Measurements from ENCODE around the gene CAMK2D. TPM values are rescaled to one million over a fixed set of nuclear protein-coding genes. Genes with fewer than 3 reads are reported as not detected.

CAMK2D gene
- total and polyA plus RNA-seq, 4 experiments from 2014 or later: 15.5 to 36.4 (median 24.0) TPM

DNA sequence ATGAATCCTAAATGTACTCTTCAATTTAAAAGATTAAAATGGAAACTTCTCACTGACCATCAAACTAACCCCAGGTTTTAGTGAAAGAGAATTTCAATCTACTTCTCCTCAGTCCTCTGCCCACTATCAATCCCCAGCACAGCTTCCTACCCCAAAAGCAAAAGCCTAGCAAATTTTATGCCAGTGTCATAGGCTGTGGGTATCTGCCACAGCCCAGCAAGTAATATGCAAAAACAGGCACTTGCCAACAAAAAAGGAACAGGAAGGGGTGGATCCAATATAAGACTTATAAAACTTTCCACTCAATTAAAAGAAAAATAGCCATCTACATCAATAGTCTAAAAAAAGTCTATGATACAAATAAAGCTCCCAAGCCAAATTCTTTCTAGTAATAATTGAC lies 22.3 kb downstream of the CAMK2D start:
- Histone ChIP-seq H3K36me3 (ENCODE audit: insufficient read depth, low read length) (no peaks in the 10 kb centered on the region), H3K9me3 (ENCODE audit: control insufficient read depth in 1 of 2, low read length in 2 of 2) (no peaks in the 10 kb centered on the region), H3K4me1 (ENCODE audit: insufficient read depth, low read length) (peaks cover 28% of the 10 kb centered on the region), H3K27ac (ENCODE audit: low read depth, low read length) (no peak overlapping the region), H3K27me3 (ENCODE audit: insufficient read depth, low read length) (no peaks in the 10 kb centered on the region), H3K4me3 (ENCODE audit: low read length in 2 of 2) (no peak overlapping the region)
- peaks cover 27 to 36% (median 31%) of the 10 kb centered on the region in 4 donors for H3K4me1 Mint-ChIP-seq
- H3K27me3 Mint-ChIP-seq: no peaks in the 10 kb centered on the region
- ChIA-PET CTCF (ENCODE audit: partially characterized antibody) (interaction anchor here (1.0 to 2.5 kb wide), 2 partner anchors 12 to 192 kb away, joined by 3 to 7 read pairs; no protein-coding TSS in a partner anchor), POLR2A (ENCODE audit: partially characterized antibody) (interaction anchor here (1.2 kb wide), 1 partner anchor 22 kb away, joined by 4 read pairs; no protein-coding TSS in a partner anchor)
- H3K9me3 Mint-ChIP-seq: peaks cover 0 to 6% (median 0%) of the 10 kb centered on the region in 8 donors
- H3K4me3 Mint-ChIP-seq: peak overlapping the region in 7 of 8 donors; percentile 3 to 42 (median 11)
- DNase-seq: no peak
- H3K36me3 Mint-ChIP-seq: peaks cover 8 to 26% of the 10 kb centered on the region in 2 donors
- H3K27ac Mint-ChIP-seq: peak overlapping the region in 4 of 7 donors; percentile 16 to 64 (median 47)
- intact Hi-C loops (cut with micrococcal nuclease): no loop called here

DNA sequence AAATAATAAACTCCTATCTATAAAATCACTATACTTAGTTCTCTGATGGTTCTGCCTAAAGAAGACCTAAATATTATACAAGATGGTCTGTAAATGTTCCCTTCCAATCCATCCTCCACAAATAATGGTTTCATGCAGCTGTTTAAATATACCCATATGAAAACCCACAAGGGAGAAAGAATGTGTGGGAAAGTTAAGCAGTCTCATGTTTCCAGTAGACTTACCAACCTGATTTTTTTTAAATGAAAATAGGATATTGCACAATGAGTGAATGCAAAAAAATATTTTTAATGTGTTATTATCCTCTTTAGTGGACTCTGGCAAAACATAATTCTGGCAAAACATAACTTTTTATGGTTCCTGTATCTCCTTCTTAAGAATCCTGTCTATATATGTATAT lies 23.3 kb downstream of the CAMK2D start:
- Mint-ChIP-seq H3K27ac (no peak overlapping the region), H3K36me3 (peaks cover 8 to 29% of the 10 kb centered on the region in 2 donors), H3K27me3 (no peaks in the 10 kb centered on the region), H3K4me1 (peaks cover 31 to 44% (median 36%) of the 10 kb centered on the region in 4 donors), H3K4me3 (no peak overlapping the region), H3K9me3 (peaks cover 0 to 6% (median 0%) of the 10 kb centered on the region in 8 donors)
- H3K27ac ChIP-seq (ENCODE audit: low read depth, low read length): no peak overlapping the region
- no peaks in the 10 kb centered on the region for H3K27me3 ChIP-seq (ENCODE audit: insufficient read depth, low read length)
- intact Hi-C loops (cut with micrococcal nuclease): no loop called here
- DNase-seq: no peak
- H3K36me3 ChIP-seq (ENCODE audit: insufficient read depth, low read length): no peaks in the 10 kb centered on the region
- no peak overlapping the region for H3K4me3 ChIP-seq (ENCODE audit: low read length in 2 of 2)
- ChIA-PET POLR2A (ENCODE audit: partially characterized antibody) (no interaction called here), CTCF (ENCODE audit: partially characterized antibody) (interaction anchor here (2.5 kb wide), 1 partner anchor 191 kb away, joined by 7 read pairs; no protein-coding TSS in a partner anchor)
- no peaks in the 10 kb centered on the region for H3K9me3 ChIP-seq (ENCODE audit: control insufficient read depth in 1 of 2, low read length in 2 of 2)
- H3K4me1 ChIP-seq (ENCODE audit: insufficient read depth, low read length): peaks cover 29% of the 10 kb centered on the region

- Mint-ChIP-seq H3K36me3 (peaks cover 17 to 38% of the 10 kb centered on the region in 2 donors), H3K4me1 (peaks cover 31 to 53% (median 36%) of the 10 kb centered on the region in 4 donors), H3K4me3 (no peak overlapping the region), H3K9me3 (no peaks in the 10 kb centered on the region), H3K27ac (no peak overlapping the region), H3K27me3 (no peaks in the 10 kb centered on the region)
- peaks cover 10% of the 10 kb centered on the region for H3K4me1 ChIP-seq (ENCODE audit: insufficient read depth, low read length)
- H3K36me3 ChIP-seq (ENCODE audit: insufficient read depth, low read length): no peaks in the 10 kb centered on the region
- H3K9me3 ChIP-seq (ENCODE audit: control insufficient read depth in 1 of 2, low read length in 2 of 2): no peaks in the 10 kb centered on the region
- H3K27ac ChIP-seq (ENCODE audit: low read depth, low read length): no peak overlapping the region
- intact Hi-C loops (cut with micrococcal nuclease): no loop called here
- POLR2A ChIA-PET (ENCODE audit: partially characterized antibody): no interaction called here
- CTCF ChIA-PET (ENCODE audit: partially characterized antibody): interaction anchor here (1.2 kb wide), 1 partner anchor 10 kb away, joined by 4 read pairs; no protein-coding TSS in a partner anchor
- DNase-seq: no peak
- H3K4me3 ChIP-seq (ENCODE audit: low read length in 2 of 2): no peak overlapping the region
- H3K27me3 ChIP-seq (ENCODE audit: insufficient read depth, low read length): no peaks in the 10 kb centered on the region
Measured at GRCh38 chr4:113733685-113734084, 27.9 kb downstream of the CAMK2D start.

- intact Hi-C loops (cut with micrococcal nuclease): no loop called here
- POLR2A ChIA-PET (ENCODE audit: partially characterized antibody): interaction anchor here (0.7 to 1.5 kb wide), 2 partner anchors 16 to 28 kb away, joined by 3 to 5 read pairs; no protein-coding TSS in a partner anchor
- H3K27me3 Mint-ChIP-seq: no peaks in the 10 kb centered on the region
- peaks cover 36 to 59% (median 40%) of the 10 kb centered on the region in 4 donors for H3K4me1 Mint-ChIP-seq
- Histone ChIP-seq H3K4me1 (ENCODE audit: insufficient read depth, low read length) (peaks cover 12% of the 10 kb centered on the region), H3K4me3 (ENCODE audit: low read length in 2 of 2) (no peak overlapping the region), H3K27me3 (ENCODE audit: insufficient read depth, low read length) (no peaks in the 10 kb centered on the region), H3K9me3 (ENCODE audit: control insufficient read depth in 1 of 2, low read length in 2 of 2) (no peaks in the 10 kb centered on the region), H3K36me3 (ENCODE audit: insufficient read depth, low read length) (no peaks in the 10 kb centered on the region), H3K27ac (ENCODE audit: low read depth, low read length) (no peak overlapping the region)
- no peaks in the 10 kb centered on the region for H3K9me3 Mint-ChIP-seq
- peak overlapping the region in 2 of 8 donors; percentile 1 to 22 for H3K4me3 Mint-ChIP-seq
- H3K27ac Mint-ChIP-seq: peak overlapping the region in 2 of 7 donors; percentile 18 to 61
- peaks cover 17 to 41% of the 10 kb centered on the region in 2 donors for H3K36me3 Mint-ChIP-seq
- CTCF ChIA-PET (ENCODE audit: partially characterized antibody): interaction anchor here (0.9 to 1.2 kb wide), 2 partner anchors 11 to 185 kb away, joined by 3 to 4 read pairs; no protein-coding TSS in a partner anchor
- no peak for DNase-seq
Measured at GRCh38 chr4:113732967-113733527, 28.5 kb downstream of the CAMK2D start.

- Mint-ChIP-seq H3K36me3 (peaks cover 13 to 33% of the 10 kb centered on the region in 2 donors), H3K27me3 (no peaks in the 10 kb centered on the region), H3K4me3 (no peak overlapping the region), H3K9me3 (no peaks in the 10 kb centered on the region), H3K27ac (peak overlapping the region in 1 of 7 donors; percentile 19), H3K4me1 (peaks cover 44 to 70% (median 54%) of the 10 kb centered on the region in 4 donors)
- H3K36me3 ChIP-seq (ENCODE audit: insufficient read depth, low read length): no peaks in the 10 kb centered on the region
- ChIA-PET POLR2A (ENCODE audit: partially characterized antibody) (no interaction called here), CTCF (ENCODE audit: partially characterized antibody) (no interaction called here)
- intact Hi-C loops (cut with micrococcal nuclease): no loop called here
- H3K9me3 ChIP-seq (ENCODE audit: control insufficient read depth in 1 of 2, low read length in 2 of 2): no peaks in the 10 kb centered on the region
- no peak overlapping the region for H3K4me3 ChIP-seq (ENCODE audit: low read length in 2 of 2)
- DNase-seq: no peak
- no peaks in the 10 kb centered on the region for H3K27me3 ChIP-seq (ENCODE audit: insufficient read depth, low read length)
- peaks cover 27% of the 10 kb centered on the region for H3K4me1 ChIP-seq (ENCODE audit: insufficient read depth, low read length)
- H3K27ac ChIP-seq (ENCODE audit: low read depth, low read length): no peak overlapping the region
Measured at GRCh38 chr4:113730467-113731216, 30.9 kb downstream of the CAMK2D start.

- H3K27ac ChIP-seq (ENCODE audit: low read depth, low read length): no peak overlapping the region
- H3K4me3 ChIP-seq (ENCODE audit: low read length in 2 of 2): no peak overlapping the region
- H3K4me1 ChIP-seq (ENCODE audit: insufficient read depth, low read length): peaks cover 18% of the 10 kb centered on the region
- CTCF ChIA-PET (ENCODE audit: partially characterized antibody): interaction anchor here (1.2 kb wide), 1 partner anchor 180 kb away, joined by 3 read pairs; no protein-coding TSS in a partner anchor
- H3K27me3 Mint-ChIP-seq: no peaks in the 10 kb centered on the region
- no peak for DNase-seq
- no peaks in the 10 kb centered on the region for H3K27me3 ChIP-seq (ENCODE audit: insufficient read depth, low read length)
- H3K9me3 ChIP-seq (ENCODE audit: control insufficient read depth in 1 of 2, low read length in 2 of 2): no peaks in the 10 kb centered on the region
- POLR2A ChIA-PET (ENCODE audit: partially characterized antibody): no interaction called here
- peaks cover 9 to 23% of the 10 kb centered on the region in 2 donors for H3K36me3 Mint-ChIP-seq
- peaks cover 35 to 56% (median 44%) of the 10 kb centered on the region in 4 donors for H3K4me1 Mint-ChIP-seq
- H3K27ac Mint-ChIP-seq: peak overlapping the region in 1 of 7 donors; percentile 9
- peak overlapping the region in 2 of 8 donors; percentile 41 to 69 for H3K4me3 Mint-ChIP-seq
- H3K36me3 ChIP-seq (ENCODE audit: insufficient read depth, low read length): no peaks in the 10 kb centered on the region
- H3K9me3 Mint-ChIP-seq: no peaks in the 10 kb centered on the region
- intact Hi-C loops (cut with micrococcal nuclease): no loop called here
Measured at GRCh38 chr4:113727802-113728201, 33.7 kb downstream of the CAMK2D start.

DNA sequence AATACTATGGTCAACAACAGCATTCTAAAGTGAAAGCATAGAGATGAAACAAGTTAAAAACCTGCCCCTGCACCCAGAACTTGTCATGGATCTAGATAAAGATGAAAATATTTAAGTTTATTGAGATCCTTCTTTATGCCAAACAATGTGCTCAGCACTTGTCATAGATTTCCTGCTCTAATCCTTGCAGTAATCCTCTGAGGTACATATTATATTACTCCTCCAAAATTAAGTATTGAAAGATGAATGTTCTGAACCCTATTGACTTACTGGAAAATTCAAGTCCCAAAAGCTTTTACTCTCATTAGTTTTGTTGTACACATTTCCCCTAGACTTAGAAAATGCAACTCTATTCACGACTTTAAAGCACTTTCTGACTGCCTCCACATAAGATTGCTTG lies 35.6 kb downstream of the CAMK2D start:
- H3K27me3 Mint-ChIP-seq: no peaks in the 10 kb centered on the region
- Histone ChIP-seq H3K27ac (ENCODE audit: low read depth, low read length) (no peak overlapping the region), H3K36me3 (ENCODE audit: insufficient read depth, low read length) (no peaks in the 10 kb centered on the region), H3K9me3 (ENCODE audit: control insufficient read depth in 1 of 2, low read length in 2 of 2) (no peaks in the 10 kb centered on the region), H3K4me3 (ENCODE audit: low read length in 2 of 2) (no peak overlapping the region), H3K27me3 (ENCODE audit: insufficient read depth, low read length) (no peaks in the 10 kb centered on the region), H3K4me1 (ENCODE audit: insufficient read depth, low read length) (peaks cover 20% of the 10 kb centered on the region)
- peaks cover 9 to 26% of the 10 kb centered on the region in 2 donors for H3K36me3 Mint-ChIP-seq
- H3K27ac Mint-ChIP-seq: peak overlapping the region in 1 of 7 donors; percentile 27
- ChIA-PET CTCF (ENCODE audit: partially characterized antibody) (no interaction called here), POLR2A (ENCODE audit: partially characterized antibody) (interaction anchor here (1.5 kb wide), 1 partner anchor 7 kb away, joined by 3 read pairs; no protein-coding TSS in a partner anchor)
- peaks cover 36 to 61% (median 43%) of the 10 kb centered on the region in 4 donors for H3K4me1 Mint-ChIP-seq
- intact Hi-C loops (cut with micrococcal nuclease): no loop called here
- no peaks in the 10 kb centered on the region for H3K9me3 Mint-ChIP-seq
- DNase-seq: no peak
- peak overlapping the region in 1 of 8 donors; percentile 17 for H3K4me3 Mint-ChIP-seq

All from CD4-positive, alpha-beta memory T cell (primary cell).